HL-60/S4 (cell line): Measurements from ENCODE around the gene SNX1.
"Not testable (repeated sequence)": the region's sequence is repeated elsewhere in the genome, so short reads cannot be mapped to it uniquely, and the experiment has no call there.

Experiments
- in situ Hi-C: fragments of 300-500 bp; cut with MboI; formaldehyde crosslinking; loops from 2 replicates; pipeline ENCODE4 v1.14.3; 2022; ENCODE audit warnings: low sequenced_read_pairs

SNX1 gene

DNA sequence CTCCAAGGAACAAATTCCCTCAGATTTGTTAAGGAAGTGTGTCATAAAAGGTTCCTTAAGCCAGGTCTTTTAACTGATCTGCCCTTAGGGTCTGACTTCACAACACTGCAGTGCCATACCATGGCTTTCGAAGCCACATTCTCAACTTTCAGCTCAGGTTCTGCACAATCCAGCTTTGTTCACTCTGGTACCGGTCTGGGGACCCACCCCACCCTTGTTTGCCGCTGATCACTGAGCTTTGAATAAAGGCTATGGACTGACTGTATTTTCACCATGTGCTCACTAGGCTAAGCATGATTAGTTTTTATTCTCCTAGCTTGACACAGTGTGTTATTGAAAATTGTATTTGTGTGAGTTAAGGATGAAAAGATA lies 15.9 kb downstream of the SNX1 start:
- in situ Hi-C loops: no loop called here

GRCh38 chr15:64112073-64112772 lies 16.4 kb downstream of the SNX1 start:
- in situ Hi-C loops: no loop called here

DNA sequence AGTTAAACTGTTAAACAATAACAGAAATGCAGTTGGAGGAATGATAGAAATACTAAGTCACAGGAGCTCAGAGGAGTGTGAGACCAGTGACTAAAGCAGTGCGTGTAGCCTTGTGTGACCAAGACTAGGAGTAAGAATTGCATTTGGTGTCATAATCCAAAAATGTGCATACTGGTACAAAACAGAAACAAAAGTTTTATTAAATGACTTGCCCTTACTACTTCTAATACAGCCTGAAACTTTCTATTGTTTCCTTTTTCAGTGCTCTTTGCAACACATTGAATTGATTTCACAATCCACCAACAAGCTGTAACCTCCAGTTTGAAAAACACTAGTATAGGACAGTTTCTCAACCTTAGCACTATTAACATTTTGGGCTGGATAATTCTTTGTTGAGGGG lies 17.1 kb downstream of the SNX1 start:
- in situ Hi-C loops: no loop called here

DNA sequence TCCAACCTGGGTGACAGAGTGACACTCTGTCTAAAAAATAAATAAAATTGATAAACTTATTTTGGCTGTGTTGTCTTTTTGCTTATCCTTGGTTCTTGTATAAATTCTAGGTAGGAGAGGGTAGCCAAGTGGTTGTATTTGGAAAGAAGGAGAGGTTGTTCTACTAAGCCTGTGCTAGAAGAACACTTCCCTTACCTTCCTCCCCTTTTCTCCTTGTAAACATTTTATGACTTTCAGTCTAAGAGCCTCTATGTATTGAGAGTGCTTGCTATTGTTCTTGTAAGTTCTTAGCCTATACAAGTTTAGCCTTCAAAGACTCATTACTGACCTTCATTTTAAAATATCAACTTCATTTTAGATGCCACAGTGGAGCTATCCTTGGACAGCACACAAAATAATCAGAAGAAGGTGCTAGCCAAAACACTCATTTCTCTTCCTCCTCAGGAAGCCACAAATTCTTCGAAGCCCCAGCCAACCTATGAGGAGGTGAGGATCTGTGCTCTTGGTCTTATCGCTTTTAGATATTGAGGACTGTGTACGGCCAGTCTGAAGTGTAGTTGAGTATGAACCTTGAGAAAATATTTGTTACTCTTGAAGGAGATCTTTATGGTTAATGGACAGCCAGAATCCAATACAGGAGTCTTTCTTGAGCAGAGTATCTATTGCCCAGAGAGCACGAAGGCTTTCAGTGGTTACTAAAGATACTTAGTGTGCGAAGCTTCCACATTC lies 22.1 kb downstream of the SNX1 start:
- in situ Hi-C loops: no loop called here

DNA sequence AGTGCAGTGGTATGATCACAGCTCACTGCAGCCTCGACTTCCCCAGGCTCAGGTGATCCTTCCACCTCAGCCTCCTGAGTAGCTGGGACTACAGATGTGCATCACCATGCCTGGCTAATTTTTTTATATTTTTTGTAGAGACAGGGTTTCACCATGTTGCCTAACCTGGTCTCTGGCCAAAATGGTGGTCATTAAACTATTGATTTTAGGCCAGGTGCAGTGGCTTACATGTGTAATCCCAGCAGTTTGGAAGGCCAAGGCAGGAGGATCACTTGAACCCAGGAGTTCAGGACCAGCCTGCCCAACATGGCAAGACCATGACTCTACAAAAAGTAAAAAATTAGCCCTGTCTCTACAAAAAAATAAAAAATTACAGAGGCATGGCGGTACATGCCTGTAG lies 24.5 kb downstream of the SNX1 start:
- in situ Hi-C loops: not testable (repeated sequence)

GRCh38 chr15:64121614-64122013 lies 25.8 kb downstream of the SNX1 start:
- in situ Hi-C loops: no loop called here

GRCh38 chr15:64122444-64122843 lies 26.7 kb downstream of the SNX1 start:
- in situ Hi-C loops: no loop called here

DNA sequence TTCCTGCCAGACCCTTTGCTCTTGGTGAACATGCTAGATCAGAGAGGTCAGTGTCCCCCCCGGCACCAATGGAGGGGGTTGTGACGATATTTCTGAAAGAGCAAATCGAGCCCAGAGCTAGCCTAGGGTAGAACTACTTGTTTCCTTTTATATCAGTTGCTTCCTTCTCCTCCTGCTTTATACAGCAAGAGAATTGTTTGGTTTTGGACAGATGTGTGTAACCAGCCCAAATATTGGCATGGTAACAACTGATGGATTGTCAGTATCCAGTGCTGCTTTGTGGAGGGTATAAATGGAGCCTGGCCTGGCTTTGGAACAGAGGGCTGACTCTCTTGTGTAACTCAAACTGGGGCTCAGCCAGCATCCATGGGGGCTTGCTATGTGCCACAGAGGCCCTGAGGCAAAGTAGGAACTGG lies 27.2 kb downstream of the SNX1 start:
- in situ Hi-C loops: no loop called here

GRCh38 chr15:64125978-64126377 lies 30.2 kb downstream of the SNX1 start:
- in situ Hi-C loops: no loop called here

DNA sequence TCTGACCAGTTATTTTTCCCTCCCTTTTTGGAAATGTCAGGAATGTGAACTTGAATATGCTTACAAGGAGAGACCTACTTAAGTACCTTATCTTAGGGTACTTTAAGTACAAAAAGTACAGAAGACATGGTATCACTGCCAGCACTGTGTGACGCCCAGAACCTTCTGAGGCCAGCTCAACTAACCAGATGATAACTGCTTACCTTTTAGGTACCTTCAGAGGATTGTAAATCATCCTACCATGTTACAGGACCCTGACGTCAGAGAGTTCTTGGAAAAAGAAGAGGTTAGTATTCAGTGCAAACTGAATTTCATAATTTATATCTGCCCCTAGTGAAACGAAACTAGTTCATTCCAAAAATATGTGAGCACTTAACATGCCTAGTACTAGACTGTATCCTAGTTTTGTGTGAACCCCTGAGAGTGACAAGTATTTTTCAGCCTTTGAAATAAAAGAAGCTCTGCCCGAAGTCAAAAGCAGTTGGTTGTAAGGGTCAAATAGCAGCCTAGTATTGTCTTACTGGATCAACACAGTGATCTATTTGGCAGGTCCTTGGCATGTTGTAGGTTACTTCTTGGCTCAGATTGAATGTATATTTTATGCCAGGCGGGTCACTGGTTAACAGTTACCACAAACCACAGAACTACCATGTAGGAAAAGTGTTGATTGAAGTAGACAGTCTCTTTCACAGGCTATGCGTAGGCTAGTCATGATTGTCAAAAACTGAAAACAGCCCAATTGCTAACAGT lies 31.9 kb downstream of the SNX1 start:
- in situ Hi-C loops: no loop called here

- in situ Hi-C loops: no loop called here
Observed at GRCh38 chr15:64130159-64130558, 34.4 kb downstream of the SNX1 start.

- in situ Hi-C loops: no loop called here
Observed at GRCh38 chr15:64131547-64131946, 35.8 kb downstream of the SNX1 start.

DNA sequence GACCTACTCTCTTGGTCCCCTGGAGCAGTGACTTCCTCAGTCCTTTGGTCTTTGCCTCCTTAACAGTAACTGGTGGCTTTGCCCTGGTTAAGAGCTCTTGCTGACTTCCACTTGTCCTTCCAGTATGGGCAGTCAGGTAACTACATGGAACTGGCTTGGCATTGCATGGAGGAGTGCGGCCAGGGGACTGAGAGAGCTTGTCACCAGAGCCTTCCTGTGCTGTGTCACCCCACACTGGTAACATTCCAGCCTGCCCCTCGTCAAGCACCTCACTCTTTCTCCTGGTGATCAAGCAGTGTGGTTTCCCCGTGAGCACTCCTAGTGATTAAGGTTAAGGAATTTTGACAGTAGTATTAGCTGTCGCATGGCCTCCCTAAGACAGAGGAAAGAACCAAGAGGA lies 36.4 kb downstream of the SNX1 start:
- in situ Hi-C loops: no loop called here

GRCh38 chr15:64133623-64134344 lies 38.0 kb downstream of the SNX1 start:
- in situ Hi-C loops: no loop called here

DNA sequence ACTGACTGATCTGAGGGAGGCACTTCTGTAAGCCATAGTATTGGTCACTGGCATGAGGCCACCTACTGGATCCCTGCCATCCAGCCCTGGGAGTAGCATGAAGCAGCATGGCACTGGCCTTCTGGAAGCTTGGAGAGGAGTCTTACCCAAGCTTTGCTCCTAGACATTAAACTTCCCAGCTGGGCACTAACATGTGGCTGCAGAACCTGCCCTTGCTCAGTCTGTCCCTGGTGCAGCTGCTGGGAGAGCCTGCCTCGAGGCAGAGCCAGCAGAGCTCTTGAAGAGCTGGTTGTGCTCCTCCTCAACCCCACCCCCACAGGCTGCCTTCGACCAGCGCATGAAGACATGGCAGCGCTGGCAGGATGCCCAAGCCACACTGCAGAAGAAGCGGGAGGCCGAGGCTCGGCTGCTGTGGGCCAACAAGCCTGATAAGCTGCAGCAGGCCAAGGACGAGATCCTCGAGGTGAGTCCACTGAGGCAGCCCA lies 38.6 kb downstream of the SNX1 start:
- in situ Hi-C loops: no loop called here

DNA sequence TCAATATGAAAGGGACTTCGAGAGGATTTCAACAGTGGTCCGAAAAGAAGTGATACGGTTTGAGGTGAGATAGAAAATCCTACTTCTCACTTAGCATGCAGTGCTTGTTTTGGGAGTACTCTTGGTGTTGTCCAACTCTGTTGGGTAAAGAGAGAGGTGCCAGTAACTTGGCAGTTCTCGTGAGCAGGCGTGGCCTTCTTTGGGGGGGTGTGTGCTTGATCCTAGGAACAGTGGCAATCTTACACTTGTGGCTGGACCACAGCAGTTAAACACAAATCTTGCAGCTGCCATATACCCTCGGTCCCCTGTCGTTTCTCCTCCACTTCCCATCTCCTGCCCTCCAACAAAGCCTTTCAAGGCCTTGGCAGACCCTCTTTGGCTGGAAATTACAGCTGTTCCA lies 40.6 kb downstream of the SNX1 start:
- in situ Hi-C loops: no loop called here

- in situ Hi-C loops: no loop called here
Observed at GRCh38 chr15:64137226-64137833, 41.5 kb downstream of the SNX1 start.

- in situ Hi-C loops: no loop called here
Observed at GRCh38 chr15:64138331-64138941, 42.7 kb downstream of the SNX1 start.

DNA sequence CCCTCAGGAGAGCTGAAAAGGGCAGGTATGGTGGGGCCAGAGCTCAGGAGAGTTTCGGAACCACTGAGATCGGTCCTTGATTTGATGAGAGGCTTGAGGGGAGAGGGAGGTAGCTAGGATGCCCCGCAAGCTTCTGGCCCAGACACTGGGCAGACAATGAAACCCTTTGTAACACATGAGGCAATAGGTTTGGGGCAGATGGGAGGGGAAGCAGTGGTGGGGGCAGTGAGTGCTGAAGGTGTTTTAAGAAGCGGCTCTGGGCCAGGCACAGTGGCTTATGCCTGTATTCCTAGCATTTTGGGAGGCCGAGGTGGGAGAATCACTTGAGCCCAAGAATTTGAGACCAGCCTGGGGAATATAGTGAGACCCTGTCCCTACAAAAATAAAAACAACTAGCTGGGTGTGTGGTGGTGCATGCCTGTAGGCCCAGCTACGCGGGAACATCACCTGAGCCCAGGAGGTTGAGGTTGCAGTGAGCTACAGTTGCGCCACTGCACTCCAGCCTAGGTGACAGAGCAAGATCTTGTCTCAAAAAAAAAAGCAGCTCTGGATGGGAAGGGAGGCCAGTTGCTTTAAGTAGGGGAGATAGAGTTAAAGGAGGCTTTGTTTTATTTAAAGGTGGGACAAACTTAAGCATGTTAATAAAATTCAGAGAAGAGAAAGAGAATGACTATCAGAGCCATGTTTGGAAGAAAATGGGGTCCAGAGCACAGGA lies 46.2 kb downstream of the SNX1 start:
- in situ Hi-C loops: no loop called here

- in situ Hi-C loops: no loop called here
Observed at GRCh38 chr15:64143276-64143675, 47.5 kb downstream of the SNX1 start.
